HepG2 (cell line): ENCODE results near the gene DNAJC10. TPM values are rescaled to one million over a fixed set of nuclear protein-coding genes. Genes with fewer than 3 reads are reported as not detected.

ENCODE experiments used
- HIC2 ChIP-seq: sonication (generic); formaldehyde crosslinking; IDR thresholded peaks from 2 replicates; pipeline ENCODE4 v1.9.0; 2022; ENCODE audit warnings: low read depth, missing genetic modification reagents
- TBX3 ChIP-seq: fragments of 450-650 bp; IDR thresholded peaks from 2 replicates; pipeline ENCODE4 v1.6.1; 2017; ENCODE audit warnings: antibody characterized with exemption, mild to moderate bottlenecking, inconsistent platforms, borderline replicate concordance
- ZNF333 ChIP-seq: sonication (generic); formaldehyde crosslinking; IDR thresholded peaks from 2 replicates; pipeline ENCODE4 v1.4.0; 2020; ENCODE audit warnings: mild to moderate bottlenecking, missing genetic modification reagents, borderline replicate concordance
- polyA plus RNA-seq, 8 experiments: library from polyadenylated mRNA; depleted of rRNA in 3 of 8; stranded (reverse) in 7 of 8; unstranded in 1 of 8; fragments of >200 nt; fragmentation: Illumina TruSeq in 4 of 8; extraction: Trizol in 4 of 8; gene quantifications; 2 replicates each; pipeline versions ENCODE4 v1.2.1 to v1.2.3, GENCODE V29; 2011 to 2016; ENCODE audit warnings: low read depth in 4 of 8, missing spikeins in 1 of 8, mixed read lengths in 1 of 8; ENCODE audit not compliant: insufficient read depth in 1 of 8
- total RNA-seq, 5 experiments: library from RNA; depleted of rRNA; stranded (reverse); fragments of >200 nt; fragmentation: Illumina TruSeq; extraction: Trizol; gene quantifications; 2 replicates each; pipeline ENCODE4 v1.2.3, GENCODE V29; 2016; ENCODE audit warnings: low read depth in 1 of 5
- TF ChIP-seq, protein P1 (sequence below): sonication (generic); formaldehyde crosslinking; IDR thresholded peaks from one replicate; pipeline ENCODE4 v1.5.1; 2020; ENCODE audit warnings: mild to moderate bottlenecking, missing genetic modification reagents; ENCODE audit errors: not compliant biosample characterization
- TF ChIP-seq, protein P2 (sequence below), 2 experiments: sonication (generic) in 1 of 2; formaldehyde crosslinking in 1 of 2; IDR thresholded peaks; 2 replicates each; pipeline versions ENCODE4 v1.5.1 to v1.6.1; 2011 to 2020; ENCODE audit warnings: borderline replicate concordance in 1 of 2, low read depth in 1 of 2, low read length in 1 of 2, mild to moderate bottlenecking in 1 of 2, missing genetic modification reagents in 1 of 2, moderate library complexity in 1 of 2

Gene DNAJC10
- total and polyA plus RNA-seq, 2 of the 13 experiments (the other 11 are each of a cell fraction or from before 2014, with no cell fraction given): 44.1 to 178 TPM

DNA sequence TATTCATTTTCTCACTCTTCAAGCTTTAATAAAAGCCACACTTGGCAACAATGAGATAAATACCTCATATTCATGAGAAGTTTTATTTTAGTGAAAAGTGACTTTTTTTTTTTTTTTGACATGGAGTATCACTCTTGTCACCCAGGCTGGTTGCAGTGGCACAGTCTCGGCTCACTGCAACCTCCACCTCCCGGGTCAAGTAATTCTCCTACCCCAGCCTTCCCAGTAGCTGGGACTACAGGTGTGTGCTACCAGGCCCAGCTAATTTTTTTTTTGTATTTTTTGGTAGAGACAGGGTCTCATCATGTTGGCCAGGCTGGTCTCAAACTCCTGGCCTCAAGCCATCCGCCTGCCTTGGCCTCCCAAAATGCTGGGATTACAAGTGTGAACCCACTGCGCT is 103.4 kb downstream of the DNAJC10 start (continued):
- TF ChIP-seq, protein P1, sequence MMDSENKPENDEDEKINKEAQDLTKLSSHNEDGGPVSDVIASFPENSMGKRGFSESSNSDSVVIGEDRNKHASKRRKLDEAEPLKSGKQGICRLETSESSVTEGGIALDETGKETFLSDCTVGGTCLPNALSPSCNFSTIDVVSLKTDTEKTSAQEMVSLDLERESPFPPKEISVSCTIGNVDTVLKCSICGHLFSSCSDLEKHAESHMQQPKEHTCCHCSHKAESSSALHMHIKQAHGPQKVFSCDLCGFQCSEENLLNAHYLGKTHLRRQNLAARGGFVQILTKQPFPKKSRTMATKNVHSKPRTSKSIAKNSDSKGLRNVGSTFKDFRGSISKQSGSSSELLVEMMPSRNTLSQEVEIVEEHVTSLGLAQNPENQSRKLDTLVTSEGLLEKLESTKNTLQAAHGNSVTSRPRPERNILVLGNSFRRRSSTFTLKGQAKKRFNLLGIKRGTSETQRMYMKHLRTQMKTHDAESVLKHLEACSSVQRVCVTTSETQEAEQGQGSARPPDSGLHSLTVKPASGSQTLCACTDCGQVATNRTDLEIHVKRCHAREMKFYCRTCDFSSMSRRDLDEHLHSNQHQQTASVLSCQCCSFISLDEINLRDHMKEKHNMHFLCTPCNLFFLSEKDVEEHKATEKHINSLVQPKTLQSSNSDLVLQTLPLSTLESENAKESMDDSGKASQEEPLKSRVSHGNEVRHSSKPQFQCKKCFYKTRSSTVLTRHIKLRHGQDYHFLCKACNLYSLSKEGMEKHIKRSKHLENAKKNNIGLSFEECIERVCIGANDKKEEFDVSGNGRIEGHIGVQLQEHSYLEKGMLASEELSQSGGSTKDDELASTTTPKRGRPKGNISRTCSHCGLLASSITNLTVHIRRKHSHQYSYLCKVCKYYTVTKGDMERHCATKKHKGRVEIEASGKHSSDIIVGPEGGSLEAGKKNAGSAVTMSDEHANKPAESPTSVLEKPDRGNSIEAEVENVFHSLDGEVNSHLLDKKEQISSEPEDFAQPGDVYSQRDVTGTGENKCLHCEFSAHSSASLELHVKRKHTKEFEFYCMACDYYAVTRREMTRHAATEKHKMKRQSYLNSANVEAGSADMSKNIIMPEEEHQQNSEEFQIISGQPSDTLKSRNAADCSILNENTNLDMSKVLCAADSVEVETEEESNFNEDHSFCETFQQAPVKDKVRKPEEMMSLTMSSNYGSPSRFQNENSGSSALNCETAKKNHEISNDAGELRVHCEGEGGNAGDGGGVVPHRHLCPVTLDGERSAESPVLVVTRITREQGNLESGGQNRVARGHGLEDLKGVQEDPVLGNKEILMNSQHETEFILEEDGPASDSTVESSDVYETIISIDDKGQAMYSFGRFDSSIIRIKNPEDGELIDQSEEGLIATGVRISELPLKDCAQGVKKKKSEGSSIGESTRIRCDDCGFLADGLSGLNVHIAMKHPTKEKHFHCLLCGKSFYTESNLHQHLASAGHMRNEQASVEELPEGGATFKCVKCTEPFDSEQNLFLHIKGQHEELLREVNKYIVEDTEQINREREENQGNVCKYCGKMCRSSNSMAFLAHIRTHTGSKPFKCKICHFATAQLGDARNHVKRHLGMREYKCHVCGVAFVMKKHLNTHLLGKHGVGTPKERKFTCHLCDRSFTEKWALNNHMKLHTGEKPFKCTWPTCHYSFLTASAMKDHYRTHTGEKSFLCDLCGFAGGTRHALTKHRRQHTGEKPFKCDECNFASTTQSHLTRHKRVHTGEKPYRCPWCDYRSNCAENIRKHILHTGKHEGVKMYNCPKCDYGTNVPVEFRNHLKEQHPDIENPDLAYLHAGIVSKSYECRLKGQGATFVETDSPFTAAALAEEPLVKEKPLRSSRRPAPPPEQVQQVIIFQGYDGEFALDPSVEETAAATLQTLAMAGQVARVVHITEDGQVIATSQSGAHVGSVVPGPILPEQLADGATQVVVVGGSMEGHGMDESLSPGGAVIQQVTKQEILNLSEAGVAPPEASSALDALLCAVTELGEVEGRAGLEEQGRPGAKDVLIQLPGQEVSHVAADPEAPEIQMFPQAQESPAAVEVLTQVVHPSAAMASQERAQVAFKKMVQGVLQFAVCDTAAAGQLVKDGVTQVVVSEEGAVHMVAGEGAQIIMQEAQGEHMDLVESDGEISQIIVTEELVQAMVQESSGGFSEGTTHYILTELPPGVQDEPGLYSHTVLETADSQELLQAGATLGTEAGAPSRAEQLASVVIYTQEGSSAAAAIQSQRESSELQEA (CRISPR knock-in tag): no peak
- TF ChIP-seq TBX3: no peak
- no peak for TF ChIP-seq HIC2 (CRISPR knock-in tag)
- no peak for TF ChIP-seq ZNF333 (CRISPR knock-in tag)
- TF ChIP-seq, protein P2, sequence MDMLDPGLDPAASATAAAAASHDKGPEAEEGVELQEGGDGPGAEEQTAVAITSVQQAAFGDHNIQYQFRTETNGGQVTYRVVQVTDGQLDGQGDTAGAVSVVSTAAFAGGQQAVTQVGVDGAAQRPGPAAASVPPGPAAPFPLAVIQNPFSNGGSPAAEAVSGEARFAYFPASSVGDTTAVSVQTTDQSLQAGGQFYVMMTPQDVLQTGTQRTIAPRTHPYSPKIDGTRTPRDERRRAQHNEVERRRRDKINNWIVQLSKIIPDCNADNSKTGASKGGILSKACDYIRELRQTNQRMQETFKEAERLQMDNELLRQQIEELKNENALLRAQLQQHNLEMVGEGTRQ (IDR thresholded peaks at IDR 0.05; ENCODE audit: low read depth, low read length): no peak
- TF ChIP-seq, protein P2 (CRISPR knock-in tag; IDR thresholded peaks at IDR 0.05; ENCODE audit: borderline replicate concordance): no peak
- TF ChIP-seq, all 625 proteins: peak for 0
